Stimulated activated naive CD4-positive, alpha-beta T cell treated with Interleukin-2 at 50 U/mL for 16 hours (primary cell): ENCODE measurements around the gene KCNN3.

ENCODE experiments used
- DNase-seq: peaks from one replicate; lab custom pipeline; 2025; lab: John Stamatoyannopoulos, UW

The KCNN3 gene

GRCh38 chr1:154880671-154881070 lies 10.6 kb upstream of the KCNN3 start:
- no peak for DNase-seq

GRCh38 chr1:154879038-154879421 lies 8.9 kb upstream of the KCNN3 start:
- DNase-seq: no peak

- DNase-seq: peak; percentile 62
Measured at GRCh38 chr1:154878371-154879037, 8.4 kb upstream of the KCNN3 start.

- no peak for DNase-seq
Measured at GRCh38 chr1:154877370-154877974, 7.4 kb upstream of the KCNN3 start.

GRCh38 chr1:154876842-154877369 lies 6.8 kb upstream of the KCNN3 start:
- no peak for DNase-seq

- DNase-seq: no peak
Measured at GRCh38 chr1:154874465-154874864, 4.4 kb upstream of the KCNN3 start.

GRCh38 chr1:154873321-154873950 lies 3.4 kb upstream of the KCNN3 start:
- no peak for DNase-seq

GRCh38 chr1:154871374-154871773 lies 1.3 kb upstream of the KCNN3 start:
- no peak for DNase-seq

- DNase-seq: no peak
Measured at GRCh38 chr1:154870734-154871133, 653 bp upstream of the KCNN3 start.

GRCh38 chr1:154869351-154870114 lies 548 bp downstream of the KCNN3 start:
- DNase-seq: no peak

- DNase-seq: no peak
Measured at GRCh38 chr1:154867841-154868605, 2.1 kb downstream of the KCNN3 start.

GRCh38 chr1:154867064-154867825 lies 2.8 kb downstream of the KCNN3 start:
- DNase-seq: no peak

GRCh38 chr1:154866257-154867063 lies 3.6 kb downstream of the KCNN3 start:
- DNase-seq: no peak

- no peak for DNase-seq
Measured at GRCh38 chr1:154865442-154866256, 4.4 kb downstream of the KCNN3 start.

- DNase-seq: no peak
Measured at GRCh38 chr1:154864189-154864975, 5.7 kb downstream of the KCNN3 start.

GRCh38 chr1:154863315-154864174 lies 6.5 kb downstream of the KCNN3 start:
- peak; percentile 34 for DNase-seq

- no peak for DNase-seq
Measured at GRCh38 chr1:154862907-154863306, 7.2 kb downstream of the KCNN3 start.
